HCT116 (cell line): ENCODE data around the gene GPR37L1. TPM values are rescaled to one million over a fixed set of nuclear protein-coding genes. Genes with fewer than 3 reads are reported as not detected.

Source experiments
- ATAC-seq: fragments of 200-7000 bp; cut with Tn5 transposase; 2 replicates; pipeline ENCODE4 v1.9.1; 2020; ENCODE audit warnings: mild to moderate bottlenecking, moderate library complexity
- BruUV-seq: library from RNA; stranded (reverse); fragments of 400-500 nt; replicated peaks from 2 replicates; lab custom pipeline; 2021; lab: Mats Ljungman, UMichigan
- CTCF ChIA-PET: fragments of 300-600 bp; sonication (Branson Sonifier 250); formaldehyde crosslinking; loops from one replicate; lab custom pipeline; 2021; ENCODE audit warnings: antibody characterized with exemption; lab: Charles Lee
- POLR2A ChIA-PET: fragments of 300-600, 350-600 bp; sonication (Branson Sonifier 250); formaldehyde crosslinking; loops from one replicate; lab custom pipeline; 2021; ENCODE audit warnings: antibody characterized with exemption; lab: Charles Lee
- RAD21 ChIA-PET, 2 experiments: fragments of 300-600 bp; sonication (Branson Sonifier 250); formaldehyde crosslinking; loops; one replicate each; lab custom pipeline; 2023; ENCODE audit warnings: low total read pairs in 2 of 2; ENCODE audit not compliant: uncharacterized antibody in 2 of 2, unreplicated experiment in 2 of 2, low non-redundant PET in 1 of 2; lab: Charles Lee
- DNase-seq: peaks from one replicate; pipeline ENCODE4 v3.0.0-alpha.2; 2010; ENCODE audit warnings: low read depth, low spot score
- H2AFZ ChIP-seq: fragments of 200-600 bp; shearing (Covaris generic), sonication (generic); 2 replicates; pipeline ENCODE4 v1.6.1; 2017; ENCODE audit warnings: low read depth, mixed run types, mixed read lengths, antibody characterized with exemption, low read length; ENCODE audit not compliant: poor library complexity, severe bottlenecking
- H3K27ac ChIP-seq: 2 replicates; pipeline ENCODE4 v1.5.1; 2012; ENCODE audit warnings: low read depth, low read length
- H3K27me3 ChIP-seq: fragments of 200-600 bp; sonication (generic); 2 replicates; pipeline ENCODE4 v1.6.1; 2016; ENCODE audit warnings: mixed run types, low read length, mixed read lengths; ENCODE audit not compliant: insufficient read depth
- H3K36me3 ChIP-seq, 2 experiments: fragments of 200-500 bp in 1 of 2; fragments of 200-600 bp in 1 of 2; sonication (Bioruptor generic) in 1 of 2; sonication (generic) in 1 of 2; 2 replicates each; pipeline versions ENCODE4 v1.5.1 to v1.6.1; 2014 to 2016; ENCODE audit warnings: low read length in 2 of 2, inconsistent platforms in 1 of 2, mixed read lengths in 1 of 2, mixed run types in 1 of 2; ENCODE audit not compliant: insufficient read depth in 2 of 2, control insufficient read depth in 1 of 2
- H3K4me1 ChIP-seq, 2 experiments: fragments of 200-600 bp in 1 of 2; sonication (generic) in 1 of 2; 2 replicates each; pipeline versions ENCODE4 v1.5.1 to v1.6.1; 2012 to 2017; ENCODE audit warnings: low read length in 2 of 2, inconsistent platforms in 1 of 2, mild to moderate bottlenecking in 1 of 2, mixed read lengths in 1 of 2, mixed run types in 1 of 2, moderate library complexity in 1 of 2; ENCODE audit not compliant: insufficient read depth in 2 of 2, control insufficient read depth in 1 of 2
- H3K4me2 ChIP-seq: fragments of 200-600 bp; sonication (generic); 2 replicates; pipeline ENCODE4 v1.6.1; 2017; ENCODE audit warnings: mixed run types, low read length, mixed read lengths
- H3K4me3 ChIP-seq, 2 experiments: fragments of 200-600 bp in 1 of 2; sonication (generic) in 1 of 2; replicated peaks in 1 of 2; 2 replicates each; pipeline ENCODE4 v1.5.1; 2011 to 2016; ENCODE audit warnings: low read length in 2 of 2, control low read depth in 1 of 2, low read depth in 1 of 2, mild to moderate bottlenecking in 1 of 2, mixed read lengths in 1 of 2, mixed run types in 1 of 2
- H3K79me2 ChIP-seq: fragments of 200-600 bp; sonication (generic); 2 replicates; pipeline ENCODE4 v1.6.1; 2017; ENCODE audit warnings: mild to moderate bottlenecking, mixed run types, low read length, moderate library complexity, mixed read lengths; ENCODE audit not compliant: insufficient read depth
- H3K9ac ChIP-seq: fragments of 200-600 bp; sonication (generic); 2 replicates; pipeline ENCODE4 v1.6.1; 2016; ENCODE audit warnings: low read length, mixed read lengths
- H3K9me2 ChIP-seq: fragments of 200-600 bp; sonication (generic), shearing (Covaris generic); 2 replicates; pipeline ENCODE4 v1.6.1; 2017; ENCODE audit warnings: mixed run types, mild to moderate bottlenecking, moderate library complexity; ENCODE audit not compliant: insufficient read depth
- H3K9me3 ChIP-seq, 2 experiments: fragments of 200-500 bp in 1 of 2; fragments of 200-600 bp in 1 of 2; sonication (Bioruptor generic) in 1 of 2; sonication (generic) in 1 of 2; 2 replicates each; pipeline ENCODE4 v1.6.1; 2014 to 2017; ENCODE audit warnings: low read length in 2 of 2, mixed read lengths in 2 of 2, inconsistent platforms in 1 of 2, low read depth in 1 of 2, mild to moderate bottlenecking in 1 of 2, mixed run types in 1 of 2, moderate library complexity in 1 of 2; ENCODE audit not compliant: control insufficient read depth in 1 of 2, insufficient read depth in 1 of 2
- H4K20me1 ChIP-seq: fragments of 200-600 bp; sonication (generic), shearing (Covaris generic); 2 replicates; pipeline ENCODE4 v1.6.1; 2017; ENCODE audit warnings: mixed run types, mild to moderate bottlenecking, moderate library complexity; ENCODE audit not compliant: insufficient read depth
- CTCF ChIP-seq, 3 experiments: fragments of 200-600 bp in 1 of 3; sonication (generic) in 1 of 3; IDR thresholded peaks in 2 of 3; conservative IDR thresholded peaks in 1 of 3; 2 replicates each; pipeline ENCODE4 v1.5.1; 2012 to 2017; ENCODE audit warnings: low read depth in 2 of 3, low read length in 2 of 3, antibody characterized with exemption in 1 of 3, borderline replicate concordance in 1 of 3, control low read depth in 1 of 3, mild to moderate bottlenecking in 1 of 3, mixed read lengths in 1 of 3, mixed run types in 1 of 3, moderate library complexity in 1 of 3; ENCODE audit not compliant: insufficient read depth in 1 of 3
- REST ChIP-seq: IDR thresholded peaks from 2 replicates; pipeline ENCODE4 v1.6.1; 2012; ENCODE audit warnings: low read depth
- SRF ChIP-seq: IDR thresholded peaks from 2 replicates; pipeline ENCODE4 v1.6.1; 2012; ENCODE audit warnings: low read depth
- YY1 ChIP-seq: IDR thresholded peaks from 2 replicates; pipeline ENCODE4 v1.6.1; 2011; ENCODE audit warnings: low read length, low read depth, moderate library complexity, mild to moderate bottlenecking; ENCODE audit not compliant: insufficient replicate concordance; ENCODE audit errors: extremely low read depth
- intact Hi-C: fragments of 100-400 bp; cut with micrococcal nuclease; formaldehyde crosslinking; loops from 2 replicates; pipeline ENCODE4 v1.10.0; 2022
- total RNA-seq: library from RNA; stranded (reverse); gene quantifications from one replicate; pipeline ENCODE4 v1.2.1, GENCODE V29; 2021; ENCODE audit not compliant: unreplicated experiment

Gene GPR37L1
- total RNA-seq, 1 experiment from 2014 or later, result 0.10 TPM

GRCh38 chr1:202088206-202088605 lies 34.5 kb upstream of the GPR37L1 start:
- Histone ChIP-seq H3K27me3 (no peaks in the 10 kb centered on the region), H3K9ac (no peak overlapping the region), H3K36me3 (no peaks in the 10 kb centered on the region), H3K4me2 (no peak overlapping the region), H3K9me2 (no peaks in the 10 kb centered on the region), H3K9me3 (no peaks in the 10 kb centered on the region), H3K4me3 (no peak overlapping the region), H3K79me2 (no peaks in the 10 kb centered on the region), H3K27ac (no peak overlapping the region), H3K4me1 (peaks cover 38 to 59% of the 10 kb centered on the region in 2 experiments), H4K20me1 (no peaks in the 10 kb centered on the region), H2AFZ (no peak overlapping the region)
- no TSS peak for BruUV-seq
- ATAC-seq (no peak), DNase-seq (no peak)
- intact Hi-C loops, result no loop called here
- CTCF ChIA-PET, result no interaction called here
- RAD21 ChIA-PET, result no interaction called here
- TF ChIP-seq REST, result no peak
- no peak for TF ChIP-seq YY1
- POLR2A ChIA-PET, result interaction anchor here (5.5 kb wide), 1 partner anchor 77 kb away, joined by 55 read pairs; the partner anchor contains the start of gene ELF3

GRCh38 chr1:202090994-202091393 lies 31.7 kb upstream of the GPR37L1 start:
- no peak overlapping the region for H3K4me3 ChIP-seq
- no peaks in the 10 kb centered on the region for H3K36me3 ChIP-seq
- BruUV-seq, result no TSS peak
- ATAC-seq, result peak; percentile 71
- no peak overlapping the region for H2AFZ ChIP-seq
- no peaks in the 10 kb centered on the region for H3K9me2 ChIP-seq
- 0 out of 2 replicates have a peak overlapping the region, but pooled peaks have one; percentile 13 for H3K4me2 ChIP-seq
- no peak overlapping the region for H3K27ac ChIP-seq
- no peaks in the 10 kb centered on the region for H3K27me3 ChIP-seq
- ChIA-PET CTCF (interaction anchor here (0.8 to 1.8 kb wide), 3 partner anchors 10 to 92 kb away, joined by 4 read pairs; no protein-coding TSS in a partner anchor), POLR2A (interaction anchor here (0.6 to 2.5 kb wide), 3 partner anchors 26 to 81 kb away, joined by 3 to 15 read pairs (median 3); partner anchors contain the start of gene ELF3), RAD21 (interaction anchor here in 1 of 2 experiments (0.8 kb wide), 1 partner anchor 82 kb away, joined by 3 read pairs; no protein-coding TSS in a partner anchor)
- H4K20me1 ChIP-seq, result no peaks in the 10 kb centered on the region
- no peaks in the 10 kb centered on the region for H3K9me3 ChIP-seq
- TF ChIP-seq CTCF (IDR thresholded peaks at IDR 0.05 in 2 of 3, conservative IDR thresholded peaks at IDR 0.05 in 1 of 3; ENCODE audit: borderline replicate concordance in 1 of 3, insufficient read depth in 1 of 3, low read depth in 2 of 3, low read length in 2 of 3), result peak in 2 of 3 experiments; percentile 17 to 39; a peak in 2 of 6 replicates
- no peak for TF ChIP-seq SRF
- no peaks in the 10 kb centered on the region for H3K79me2 ChIP-seq
- H3K4me1 ChIP-seq, result peaks cover 18 to 38% of the 10 kb centered on the region in 2 experiments
- H3K9ac ChIP-seq, result no peak overlapping the region
- intact Hi-C loops, result loop anchor here (1.0 kb wide), 1 partner anchor 81 kb away; the partner anchor contains the start of gene ELF3
- no peak for DNase-seq
